ENCODE results near the gene PITPNM2.

DNA sequence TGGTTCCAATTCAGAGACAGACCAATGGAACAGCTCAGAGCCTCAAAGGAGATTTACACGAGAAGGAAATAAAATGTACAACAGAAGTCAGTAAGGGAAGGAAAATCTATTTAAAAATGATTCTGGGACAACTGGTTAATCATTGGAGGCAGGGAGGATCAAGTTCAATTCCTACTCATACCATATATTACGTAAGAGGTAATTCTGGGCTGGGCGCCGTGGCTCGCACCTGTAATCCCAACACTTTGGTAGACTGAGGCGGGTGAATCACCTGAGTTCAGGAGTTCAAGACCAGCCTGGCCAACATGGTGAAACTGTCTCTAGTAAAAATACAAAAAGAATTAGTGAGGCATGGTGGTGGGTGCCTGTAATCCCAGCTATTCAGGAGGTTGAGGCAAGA lies 36.7 kb upstream of the PITPNM2 start:
- no peak for TF ChIP-seq EZH2 (IDR thresholded peaks at IDR 0.05; ENCODE audit: borderline replicate concordance, low read length)
- TF ChIP-seq, protein P1, sequence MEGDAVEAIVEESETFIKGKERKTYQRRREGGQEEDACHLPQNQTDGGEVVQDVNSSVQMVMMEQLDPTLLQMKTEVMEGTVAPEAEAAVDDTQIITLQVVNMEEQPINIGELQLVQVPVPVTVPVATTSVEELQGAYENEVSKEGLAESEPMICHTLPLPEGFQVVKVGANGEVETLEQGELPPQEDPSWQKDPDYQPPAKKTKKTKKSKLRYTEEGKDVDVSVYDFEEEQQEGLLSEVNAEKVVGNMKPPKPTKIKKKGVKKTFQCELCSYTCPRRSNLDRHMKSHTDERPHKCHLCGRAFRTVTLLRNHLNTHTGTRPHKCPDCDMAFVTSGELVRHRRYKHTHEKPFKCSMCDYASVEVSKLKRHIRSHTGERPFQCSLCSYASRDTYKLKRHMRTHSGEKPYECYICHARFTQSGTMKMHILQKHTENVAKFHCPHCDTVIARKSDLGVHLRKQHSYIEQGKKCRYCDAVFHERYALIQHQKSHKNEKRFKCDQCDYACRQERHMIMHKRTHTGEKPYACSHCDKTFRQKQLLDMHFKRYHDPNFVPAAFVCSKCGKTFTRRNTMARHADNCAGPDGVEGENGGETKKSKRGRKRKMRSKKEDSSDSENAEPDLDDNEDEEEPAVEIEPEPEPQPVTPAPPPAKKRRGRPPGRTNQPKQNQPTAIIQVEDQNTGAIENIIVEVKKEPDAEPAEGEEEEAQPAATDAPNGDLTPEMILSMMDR (IDR thresholded peaks at IDR 0.05; ENCODE audit: low read length): no peak
